ENCODE results near the gene CCDC121. TPM values are rescaled to one million over a fixed set of nuclear protein-coding genes. Genes with fewer than 3 reads are reported as not detected.

The CCDC121 gene
- total and polyA plus RNA-seq, 2 experiments from 2014 or later = 2.7 to 4.4 TPM

GRCh38 chr2:27638709-27639108 lies 9.9 kb upstream of the CCDC121 start:
- no peak overlapping the region for H3K4me3 ChIP-seq
- WGBS (ENCODE audit: low lambda C conversion rate, missing lambda C conversion rate) = 89% methylated on average over 3 of the region's 3 CpGs
- no peaks in the 10 kb centered on the region for H3K4me1 ChIP-seq (ENCODE audit: insufficient read depth)
- H3K79me2 ChIP-seq = no peaks in the 10 kb centered on the region
- no peaks in the 10 kb centered on the region for H3K36me3 ChIP-seq (replicated peaks; ENCODE audit: insufficient read depth, low read depth)
- H3K4me2 ChIP-seq = no peak overlapping the region
- no peaks in the 10 kb centered on the region for H3K27me3 ChIP-seq
- no peak for DNase-seq (ENCODE audit: low spot score)
- no peak for TF ChIP-seq EZH2 (IDR thresholded peaks at IDR 0.05; ENCODE audit: borderline replicate concordance)
- no peak for TF ChIP-seq EZH2phosphoT487 (IDR thresholded peaks at IDR 0.05; ENCODE audit: low read depth, severe bottlenecking, unreplicated experiment)
- TF ChIP-seq CTCF (IDR thresholded peaks at IDR 0.05; ENCODE audit: poor library complexity) = no peak
- no peak overlapping the region for H2AFZ ChIP-seq
- no peak overlapping the region for H3K27ac ChIP-seq
- no peaks in the 10 kb centered on the region for H4K20me1 ChIP-seq (ENCODE audit: insufficient read depth, poor library complexity, severe bottlenecking)
- H3K9me2 ChIP-seq (replicated peaks; ENCODE audit: insufficient read depth) = no peaks in the 10 kb centered on the region
- no peaks in the 10 kb centered on the region for H3K9me3 ChIP-seq (ENCODE audit: low read depth)

- H3K27me3 ChIP-seq = no peaks in the 10 kb centered on the region
- no peak overlapping the region for H3K4me2 ChIP-seq
- no peak overlapping the region for H3K4me3 ChIP-seq
- DNase-seq (ENCODE audit: low spot score) = no peak
- WGBS (ENCODE audit: low lambda C conversion rate, missing lambda C conversion rate) = 91% methylated on average over 3 of the region's 3 CpGs
- TF ChIP-seq EZH2phosphoT487 (IDR thresholded peaks at IDR 0.05; ENCODE audit: low read depth, severe bottlenecking, unreplicated experiment) = no peak
- TF ChIP-seq CTCF (IDR thresholded peaks at IDR 0.05; ENCODE audit: poor library complexity) = no peak
- TF ChIP-seq EZH2 (IDR thresholded peaks at IDR 0.05; ENCODE audit: borderline replicate concordance) = no peak
- no peaks in the 10 kb centered on the region for H3K9me2 ChIP-seq (replicated peaks; ENCODE audit: insufficient read depth)
- no peaks in the 10 kb centered on the region for H3K79me2 ChIP-seq
- no peaks in the 10 kb centered on the region for H3K9me3 ChIP-seq (ENCODE audit: low read depth)
- no peaks in the 10 kb centered on the region for H3K4me1 ChIP-seq (ENCODE audit: insufficient read depth)
- H3K27ac ChIP-seq = no peak overlapping the region
- H2AFZ ChIP-seq = no peak overlapping the region
- H4K20me1 ChIP-seq (ENCODE audit: insufficient read depth, poor library complexity, severe bottlenecking) = no peaks in the 10 kb centered on the region
- no peaks in the 10 kb centered on the region for H3K36me3 ChIP-seq (replicated peaks; ENCODE audit: insufficient read depth, low read depth)
These were observed 9.3 kb upstream of the CCDC121 start for GRCh38 chr2:27638037-27638637.

GRCh38 chr2:27636766-27637165 lies 8.0 kb upstream of the CCDC121 start:
- Histone ChIP-seq H3K79me2 (no peaks in the 10 kb centered on the region), H3K27ac (no peak overlapping the region), H2AFZ (no peak overlapping the region), H3K4me3 (no peak overlapping the region), H3K9me2 (replicated peaks; ENCODE audit: insufficient read depth) (no peaks in the 10 kb centered on the region), H3K27me3 (no peaks in the 10 kb centered on the region), H3K4me1 (ENCODE audit: insufficient read depth) (no peaks in the 10 kb centered on the region), H4K20me1 (ENCODE audit: insufficient read depth, poor library complexity, severe bottlenecking) (no peaks in the 10 kb centered on the region), H3K4me2 (no peak overlapping the region), H3K9me3 (ENCODE audit: low read depth) (no peaks in the 10 kb centered on the region), H3K36me3 (replicated peaks; ENCODE audit: insufficient read depth, low read depth) (no peaks in the 10 kb centered on the region)
- WGBS (ENCODE audit: low lambda C conversion rate, missing lambda C conversion rate) = 91% methylated on average over 5 of the region's 5 CpGs
- TF ChIP-seq EZH2phosphoT487 (IDR thresholded peaks at IDR 0.05; ENCODE audit: low read depth, severe bottlenecking, unreplicated experiment) = no peak
- TF ChIP-seq EZH2 (IDR thresholded peaks at IDR 0.05; ENCODE audit: borderline replicate concordance) = no peak
- no peak for TF ChIP-seq CTCF (IDR thresholded peaks at IDR 0.05; ENCODE audit: poor library complexity)
- DNase-seq (ENCODE audit: low spot score) = no peak

Data from hepatocyte (in vitro differentiated cells).